ENCODE results near the gene TENM4.

TENM4 gene

DNA sequence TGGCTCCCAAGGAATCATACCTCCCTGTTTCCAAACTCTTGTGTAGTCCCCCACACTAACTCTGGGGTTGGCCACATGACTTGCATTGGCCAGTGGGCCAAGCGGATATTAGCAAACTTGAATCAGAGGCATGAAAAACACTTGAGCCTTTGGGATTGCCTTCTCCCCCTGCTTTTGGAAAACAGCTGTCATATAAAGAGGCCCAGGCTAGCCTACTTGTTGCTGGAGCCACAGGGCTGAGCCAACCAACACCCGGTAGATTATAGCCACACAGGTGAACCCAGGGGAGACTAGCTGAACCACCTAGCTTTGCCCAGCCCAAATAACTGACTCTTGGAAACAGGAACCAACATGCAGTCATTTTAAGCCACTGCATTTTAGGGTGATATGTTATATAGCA lies 354.8 kb downstream of the TENM4 start:
- H3K4me3 ChIP-seq (ENCODE audit: low read length): no peak overlapping the region
- TF ChIP-seq, protein P1, sequence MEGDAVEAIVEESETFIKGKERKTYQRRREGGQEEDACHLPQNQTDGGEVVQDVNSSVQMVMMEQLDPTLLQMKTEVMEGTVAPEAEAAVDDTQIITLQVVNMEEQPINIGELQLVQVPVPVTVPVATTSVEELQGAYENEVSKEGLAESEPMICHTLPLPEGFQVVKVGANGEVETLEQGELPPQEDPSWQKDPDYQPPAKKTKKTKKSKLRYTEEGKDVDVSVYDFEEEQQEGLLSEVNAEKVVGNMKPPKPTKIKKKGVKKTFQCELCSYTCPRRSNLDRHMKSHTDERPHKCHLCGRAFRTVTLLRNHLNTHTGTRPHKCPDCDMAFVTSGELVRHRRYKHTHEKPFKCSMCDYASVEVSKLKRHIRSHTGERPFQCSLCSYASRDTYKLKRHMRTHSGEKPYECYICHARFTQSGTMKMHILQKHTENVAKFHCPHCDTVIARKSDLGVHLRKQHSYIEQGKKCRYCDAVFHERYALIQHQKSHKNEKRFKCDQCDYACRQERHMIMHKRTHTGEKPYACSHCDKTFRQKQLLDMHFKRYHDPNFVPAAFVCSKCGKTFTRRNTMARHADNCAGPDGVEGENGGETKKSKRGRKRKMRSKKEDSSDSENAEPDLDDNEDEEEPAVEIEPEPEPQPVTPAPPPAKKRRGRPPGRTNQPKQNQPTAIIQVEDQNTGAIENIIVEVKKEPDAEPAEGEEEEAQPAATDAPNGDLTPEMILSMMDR (conservative IDR thresholded peaks at IDR 0.05; ENCODE audit: low read length): no peak

GRCh38 chr11:79084382-79084781 lies 356.4 kb downstream of the TENM4 start:
- no peak for DNase-seq (ENCODE audit: low read depth)
- TF ChIP-seq, protein P1 (conservative IDR thresholded peaks at IDR 0.05; ENCODE audit: low read length): no peak
- no peak overlapping the region for H3K4me3 ChIP-seq (ENCODE audit: low read length)

More for the DNA sequence above, 354.8 kb downstream of the TENM4 start:
- DNase-seq (ENCODE audit: low read depth): no peak

- DNase-seq (ENCODE audit: low read depth): peak; percentile 38
- TF ChIP-seq, protein P1 (conservative IDR thresholded peaks at IDR 0.05; ENCODE audit: low read length): no peak
Measured at GRCh38 chr11:79083352-79083751, 357.5 kb downstream of the TENM4 start.

DNA sequence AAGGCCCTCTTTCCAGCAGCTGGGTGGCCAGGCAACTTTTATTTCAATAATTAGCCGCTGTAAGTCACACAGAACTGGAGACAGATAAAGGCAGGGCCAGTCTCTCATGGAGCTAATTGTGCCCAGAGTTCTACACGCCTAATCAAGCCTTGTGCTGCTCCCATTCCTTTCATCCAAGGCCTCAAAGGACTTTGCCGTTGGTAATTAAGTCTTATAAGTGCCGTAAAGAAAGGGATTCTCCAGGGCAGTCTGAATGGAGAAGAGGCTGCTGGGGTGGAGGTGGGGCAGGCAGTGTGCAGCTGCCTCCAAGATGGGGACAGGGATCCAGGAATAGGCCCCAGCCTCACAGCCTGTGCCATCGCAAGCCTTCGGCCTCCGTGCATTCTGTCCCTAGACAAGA lies 357.9 kb downstream of the TENM4 start:
- DNase-seq (ENCODE audit: low read depth): no peak
- TF ChIP-seq, protein P1 (conservative IDR thresholded peaks at IDR 0.05; ENCODE audit: low read length): no peak
- no peak overlapping the region for H3K4me3 ChIP-seq (ENCODE audit: low read length)

More at GRCh38 chr11:79083352-79083751, 357.5 kb downstream of the TENM4 start:
- no peak overlapping the region for H3K4me3 ChIP-seq (ENCODE audit: low read length)

DNA sequence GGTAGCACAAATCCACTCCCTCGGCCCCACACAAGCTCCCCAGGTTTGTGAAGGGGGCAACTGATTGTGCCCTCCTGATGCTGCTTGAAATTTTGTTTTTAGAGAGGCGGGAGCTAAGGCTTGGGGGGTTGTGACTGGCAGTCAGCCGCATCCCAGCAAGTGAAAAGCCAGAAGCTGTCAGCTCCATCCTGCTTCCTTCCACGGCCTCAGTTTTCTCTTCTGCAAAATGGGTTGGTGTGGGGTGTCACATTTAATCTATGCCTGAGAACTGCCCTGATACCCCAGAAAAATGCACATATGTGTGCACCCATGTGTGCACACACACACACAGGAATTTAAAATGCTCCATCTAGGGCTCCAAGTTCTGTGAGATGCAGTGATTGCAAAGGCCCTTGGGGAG lies 358.6 kb downstream of the TENM4 start:
- no peak overlapping the region for H3K4me3 ChIP-seq (ENCODE audit: low read length)
- TF ChIP-seq, protein P1 (conservative IDR thresholded peaks at IDR 0.05; ENCODE audit: low read length): no peak
- DNase-seq (ENCODE audit: low read depth): no peak

DNA sequence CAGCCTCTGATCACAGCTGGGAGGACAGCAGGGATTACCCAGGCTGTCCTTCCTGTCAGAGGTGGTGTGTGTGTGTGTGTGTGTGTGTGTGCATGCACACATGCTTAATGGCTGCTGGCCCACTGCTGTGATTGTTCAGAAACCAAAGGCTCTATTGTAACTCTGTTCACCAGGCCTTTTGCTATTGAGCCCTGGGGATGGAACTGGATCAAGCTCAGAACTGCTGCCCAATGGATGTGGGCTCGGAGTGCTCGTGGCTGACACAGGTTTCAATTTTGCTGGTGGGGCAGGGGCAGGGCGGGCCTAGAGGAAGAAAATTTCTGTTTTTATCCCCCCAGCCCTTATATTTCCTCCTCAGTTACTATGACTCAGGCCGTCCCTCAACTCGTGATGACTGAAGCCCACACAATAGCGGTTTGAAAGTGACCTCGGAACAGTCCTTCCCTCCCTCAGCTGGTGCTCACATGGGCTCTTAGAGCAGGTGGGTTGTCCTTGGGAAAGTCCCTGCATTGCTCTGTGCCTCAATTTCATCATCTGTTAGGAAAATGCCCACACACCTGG lies 359.3 kb downstream of the TENM4 start:
- TF ChIP-seq, protein P1 (conservative IDR thresholded peaks at IDR 0.05; ENCODE audit: low read length): no peak
- DNase-seq (ENCODE audit: low read depth): peak; percentile 67
- H3K4me3 ChIP-seq (ENCODE audit: low read length): no peak overlapping the region

DNA sequence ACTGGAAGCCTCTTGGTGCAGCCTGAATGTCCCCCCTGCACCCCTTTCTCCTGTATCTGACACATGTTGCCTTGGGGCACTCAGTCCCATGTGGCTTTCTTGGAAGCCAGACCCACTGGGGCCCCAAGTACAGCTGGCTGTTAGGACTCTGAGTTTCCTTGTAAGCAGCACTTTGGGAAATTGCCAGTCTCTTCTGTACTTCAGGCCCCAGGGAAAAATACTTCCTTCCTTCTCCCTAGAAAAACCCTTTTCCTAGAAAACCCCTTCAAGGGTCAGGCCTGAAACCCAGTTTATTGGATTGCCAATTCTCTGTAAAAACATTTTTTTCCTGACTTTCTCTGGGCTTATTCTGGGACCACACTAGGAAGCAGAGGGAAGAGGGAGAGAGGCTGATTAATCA lies 360.3 kb downstream of the TENM4 start:
- TF ChIP-seq, protein P1 (conservative IDR thresholded peaks at IDR 0.05; ENCODE audit: low read length): no peak
- DNase-seq (ENCODE audit: low read depth): peak; percentile 26
- no peak overlapping the region for H3K4me3 ChIP-seq (ENCODE audit: low read length)

Data from AG10803 (cell line).